ENCODE measurements around the gene DIS3L2. TPM values are rescaled to one million over a fixed set of nuclear protein-coding genes. Genes with fewer than 3 reads are reported as not detected.
A peak's percentile ranks its signal among the peaks of the same experiment; 100 is the strongest.

The DIS3L2 gene
- total and polyA plus RNA-seq, 8 donors: 13.0 to 24.0 (median 16.8) TPM

- DNase-seq (peak in 2 of 6 donors; percentile 35 to 46), ATAC-seq (peak in 3 of 4 donors; percentile 35 to 78 (median 77)), FAIRE-seq (no peak)
- Histone ChIP-seq H3K4me3 (no peak overlapping the region), H3K9me3 (no peaks in the 10 kb centered on the region), H3K4me1 (peaks cover 0 to 13% (median 0%) of the 10 kb centered on the region in 3 donors), H3K36me3 (no peaks in the 10 kb centered on the region), H3K27ac (peak overlapping the region in 2 of 4 donors; percentile 12 to 34), H3K27me3 (no peaks in the 10 kb centered on the region)
- intact Hi-C loops (cut with DNase I): no loop called here
- WGBS, 2 donors: 91 to 94% methylated on average over 12 of the region's 12 CpGs
- TF ChIP-seq, protein P1, sequence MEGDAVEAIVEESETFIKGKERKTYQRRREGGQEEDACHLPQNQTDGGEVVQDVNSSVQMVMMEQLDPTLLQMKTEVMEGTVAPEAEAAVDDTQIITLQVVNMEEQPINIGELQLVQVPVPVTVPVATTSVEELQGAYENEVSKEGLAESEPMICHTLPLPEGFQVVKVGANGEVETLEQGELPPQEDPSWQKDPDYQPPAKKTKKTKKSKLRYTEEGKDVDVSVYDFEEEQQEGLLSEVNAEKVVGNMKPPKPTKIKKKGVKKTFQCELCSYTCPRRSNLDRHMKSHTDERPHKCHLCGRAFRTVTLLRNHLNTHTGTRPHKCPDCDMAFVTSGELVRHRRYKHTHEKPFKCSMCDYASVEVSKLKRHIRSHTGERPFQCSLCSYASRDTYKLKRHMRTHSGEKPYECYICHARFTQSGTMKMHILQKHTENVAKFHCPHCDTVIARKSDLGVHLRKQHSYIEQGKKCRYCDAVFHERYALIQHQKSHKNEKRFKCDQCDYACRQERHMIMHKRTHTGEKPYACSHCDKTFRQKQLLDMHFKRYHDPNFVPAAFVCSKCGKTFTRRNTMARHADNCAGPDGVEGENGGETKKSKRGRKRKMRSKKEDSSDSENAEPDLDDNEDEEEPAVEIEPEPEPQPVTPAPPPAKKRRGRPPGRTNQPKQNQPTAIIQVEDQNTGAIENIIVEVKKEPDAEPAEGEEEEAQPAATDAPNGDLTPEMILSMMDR (IDR thresholded peaks at IDR 0.05): no peak
These were observed 353.8 kb downstream of the DIS3L2 start for GRCh38 chr2:232315049-232315922.

DNA sequence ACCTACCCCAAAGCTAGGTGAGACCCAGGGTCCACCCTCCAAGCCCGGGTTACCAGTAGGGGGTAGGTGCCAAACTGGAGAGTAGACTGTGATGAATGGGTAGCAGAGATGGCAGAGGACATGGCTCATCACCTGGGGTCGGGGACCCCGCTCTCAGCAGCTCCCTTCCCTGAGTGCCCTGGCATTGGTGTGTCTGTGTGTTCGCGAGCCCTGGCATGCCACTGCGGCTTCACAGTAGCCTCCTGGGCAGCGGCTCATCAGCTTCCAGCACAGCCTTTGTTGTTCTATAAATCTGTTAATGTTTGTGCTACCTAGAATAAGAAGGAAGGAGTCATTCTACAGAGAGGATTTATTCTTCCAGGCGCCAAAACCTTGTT is 354.4 kb downstream of the DIS3L2 start:
- Histone ChIP-seq H3K4me3 (no peak overlapping the region), H3K4me1 (peaks cover 0 to 19% (median 0%) of the 10 kb centered on the region in 3 donors), H3K27ac (peak overlapping the region in 2 of 4 donors; percentile 12 to 34), H3K36me3 (no peaks in the 10 kb centered on the region), H3K27me3 (no peaks in the 10 kb centered on the region), H3K9me3 (no peaks in the 10 kb centered on the region)
- FAIRE-seq: no peak
- intact Hi-C loops (cut with DNase I): no loop called here
- no peak for ATAC-seq
- 92 to 95% methylated on average over 8 of the region's 8 CpGs for WGBS, 2 donors
- peak in 1 of 6 donors; percentile 41 for DNase-seq
- TF ChIP-seq, protein P1 (IDR thresholded peaks at IDR 0.05): no peak

DNA sequence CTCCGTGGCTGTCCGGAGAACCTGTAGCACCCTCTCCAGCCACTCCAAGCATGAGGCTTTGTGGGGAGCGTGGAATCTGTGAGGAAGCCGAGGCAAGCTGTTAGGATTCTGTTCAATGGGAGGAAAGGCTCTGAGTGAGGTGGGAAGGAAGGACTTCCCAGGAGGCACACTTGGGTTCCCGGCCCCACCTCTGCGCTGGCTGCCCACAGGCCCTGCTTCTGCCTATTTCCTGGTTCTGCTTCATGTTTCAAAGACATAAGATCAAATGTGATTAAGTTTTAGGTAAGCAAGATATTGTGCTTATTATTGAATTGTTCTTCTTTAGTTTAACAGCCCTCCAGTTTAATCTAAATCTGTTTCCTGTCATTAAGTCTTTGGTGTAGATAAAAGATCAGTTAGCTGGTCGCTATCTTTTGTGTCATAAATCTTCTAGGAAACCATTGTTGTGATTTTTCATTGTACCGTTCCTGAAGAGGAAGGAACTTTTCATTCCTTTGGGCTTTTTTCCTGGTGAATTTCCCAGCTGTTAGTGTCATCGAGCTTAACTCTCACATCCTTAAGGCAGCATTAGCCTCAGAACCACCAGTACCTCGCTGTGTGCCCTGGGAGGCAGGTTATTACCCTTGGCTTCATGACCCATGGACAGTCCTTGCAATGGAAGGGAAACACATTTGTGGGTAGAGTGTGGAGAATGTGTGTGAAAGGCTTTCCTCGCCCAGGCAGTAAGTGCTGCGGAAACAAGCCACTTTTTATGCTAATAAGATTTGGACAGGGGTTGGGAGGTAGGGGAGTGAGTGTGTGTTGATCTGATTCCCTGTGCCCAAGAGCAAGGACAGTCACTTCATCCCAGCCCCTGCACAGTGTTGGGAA is 355.2 kb downstream of the DIS3L2 start:
- TF ChIP-seq, protein P1 (IDR thresholded peaks at IDR 0.05): no peak
- FAIRE-seq (no peak), DNase-seq (peak in 1 of 6 donors; percentile 42), ATAC-seq (no peak)
- intact Hi-C loops (cut with DNase I): no loop called here
- Histone ChIP-seq H3K27ac (peak overlapping the region in 1 of 4 donors; percentile 34), H3K36me3 (no peaks in the 10 kb centered on the region), H3K9me3 (no peaks in the 10 kb centered on the region), H3K4me1 (peaks cover 0 to 19% (median 0%) of the 10 kb centered on the region in 3 donors), H3K27me3 (no peaks in the 10 kb centered on the region), H3K4me3 (no peak overlapping the region)
- WGBS, 2 donors: 84 to 86% methylated on average over 12 of the region's 12 CpGs

GRCh38 chr2:232318169-232318855 is 356.8 kb downstream of the DIS3L2 start:
- ATAC-seq: no peak
- H3K9me3 ChIP-seq: no peaks in the 10 kb centered on the region
- intact Hi-C loops (cut with DNase I): no loop called here
- H3K4me3 ChIP-seq: no peak overlapping the region
- no peak overlapping the region for H3K27ac ChIP-seq
- 92 to 93% methylated on average over 11 to 12 of the region's 12 CpGs for WGBS, 2 donors
- no peaks in the 10 kb centered on the region for H3K36me3 ChIP-seq
- TF ChIP-seq, protein P1 (IDR thresholded peaks at IDR 0.05): no peak
- H3K27me3 ChIP-seq: no peaks in the 10 kb centered on the region
- H3K4me1 ChIP-seq: peaks cover 0 to 19% (median 0%) of the 10 kb centered on the region in 3 donors
- DNase-seq: peak in 1 of 6 donors; percentile 32
- FAIRE-seq: no peak

Data from pancreas (tissue), 10 donors.